K562 (cell line): ENCODE data around the gene TM9SF4.
"Not testable (repeated sequence)": the region's sequence is repeated elsewhere in the genome, so short reads cannot be mapped to it uniquely, and the experiment has no call there.

ENCODE experiments used
- PHF20 ChIP-seq: fragments of 450-650 bp; IDR thresholded peaks from 2 replicates; pipeline ENCODE4 v1.6.1; 2018; ENCODE audit not compliant: partially characterized antibody
- POLR2A ChIP-seq: fragments of 450-650 bp; conservative IDR thresholded peaks from 2 replicates; pipeline ENCODE4 v1.6.1; 2016
- RAD51 ChIP-seq: fragments of 450-650 bp; IDR thresholded peaks from 2 replicates; pipeline ENCODE4 v1.7.1; 2016; ENCODE audit warnings: low read depth, mild to moderate bottlenecking, borderline replicate concordance

GRCh38 chr20:32116796-32117195 lies 7.3 kb downstream of the TM9SF4 start:
- not testable (repeated sequence) for TF ChIP-seq PHF20, RAD51, POLR2A
